ENCODE results near the gene M1AP.
A peak's percentile ranks its signal among the peaks of the same experiment; 100 is the strongest.
"Not testable (repeated sequence)": the region's sequence is repeated elsewhere in the genome, so short reads cannot be mapped to it uniquely, and the experiment has no call there.

M1AP gene

GRCh38 chr2:74566076-74566753 lies 81.9 kb downstream of the M1AP start:
- DNase-seq (ENCODE audit: low spot score): no peak

GRCh38 chr2:74564222-74564621 lies 83.9 kb downstream of the M1AP start:
- DNase-seq (ENCODE audit: low spot score): no peak

- no peak for DNase-seq (ENCODE audit: low spot score)
Measured at GRCh38 chr2:74562126-74562775, 85.9 kb downstream of the M1AP start.

- not testable (repeated sequence) for DNase-seq (ENCODE audit: low spot score)
Measured at GRCh38 chr2:74561022-74561421, 87.1 kb downstream of the M1AP start.

GRCh38 chr2:74560591-74560990 lies 87.5 kb downstream of the M1AP start:
- no peak for DNase-seq (ENCODE audit: low spot score)

GRCh38 chr2:74559912-74560311 lies 88.2 kb downstream of the M1AP start:
- no peak for DNase-seq (ENCODE audit: low spot score)

GRCh38 chr2:74558284-74559230 lies 89.6 kb downstream of the M1AP start:
- no peak for DNase-seq (ENCODE audit: low spot score)

- no peak for DNase-seq (ENCODE audit: low spot score)
Measured at GRCh38 chr2:74556831-74557370, 91.2 kb downstream of the M1AP start.

- DNase-seq (ENCODE audit: low spot score): no peak
Measured at GRCh38 chr2:74556159-74556558, 92.0 kb downstream of the M1AP start.

- DNase-seq (ENCODE audit: low spot score): no peak
Measured at GRCh38 chr2:74555610-74556103, 92.5 kb downstream of the M1AP start.

- no peak for DNase-seq (ENCODE audit: low spot score)
Measured at GRCh38 chr2:74554820-74555531, 93.2 kb downstream of the M1AP start.

- DNase-seq (ENCODE audit: low spot score): peak; percentile 66
Measured at GRCh38 chr2:74553892-74554819, 94.0 kb downstream of the M1AP start, which contains the start of the genes DOK1 and LOXL3. DOK1 (plus strand) TSS chr2:74554720; CDS start chr2:74554755, 35 bp downstream. LOXL3 (minus strand) TSS chr2:74553942; CDS start chr2:74552634, 1,308 bp downstream.

GRCh38 chr2:74552914-74553811 lies 95.0 kb downstream of the M1AP start:
- DNase-seq (ENCODE audit: low spot score): no peak

- no peak for DNase-seq (ENCODE audit: low spot score)
Measured at GRCh38 chr2:74551942-74552913, 95.9 kb downstream of the M1AP start.

- DNase-seq (ENCODE audit: low spot score): no peak
Measured at GRCh38 chr2:74551530-74551929, 96.6 kb downstream of the M1AP start.

GRCh38 chr2:74550231-74550630 lies 97.9 kb downstream of the M1AP start:
- DNase-seq (ENCODE audit: low spot score): no peak

- DNase-seq (ENCODE audit: low spot score): no peak
Measured at GRCh38 chr2:74548900-74549826, 99.0 kb downstream of the M1AP start.

All from kidney capillary endothelial cell (primary cell).